HG03342 (cell line): ENCODE measurements around the gene MTMR10.

Experiments
- ATAC-seq: cut with Tn5 transposase; IDR thresholded peaks from one replicate; pipeline ENCODE4 v1.9.1; 2021; ENCODE audit warnings: mild to moderate bottlenecking, moderate library complexity; ENCODE audit not compliant: unreplicated experiment

The MTMR10 gene, protein sequence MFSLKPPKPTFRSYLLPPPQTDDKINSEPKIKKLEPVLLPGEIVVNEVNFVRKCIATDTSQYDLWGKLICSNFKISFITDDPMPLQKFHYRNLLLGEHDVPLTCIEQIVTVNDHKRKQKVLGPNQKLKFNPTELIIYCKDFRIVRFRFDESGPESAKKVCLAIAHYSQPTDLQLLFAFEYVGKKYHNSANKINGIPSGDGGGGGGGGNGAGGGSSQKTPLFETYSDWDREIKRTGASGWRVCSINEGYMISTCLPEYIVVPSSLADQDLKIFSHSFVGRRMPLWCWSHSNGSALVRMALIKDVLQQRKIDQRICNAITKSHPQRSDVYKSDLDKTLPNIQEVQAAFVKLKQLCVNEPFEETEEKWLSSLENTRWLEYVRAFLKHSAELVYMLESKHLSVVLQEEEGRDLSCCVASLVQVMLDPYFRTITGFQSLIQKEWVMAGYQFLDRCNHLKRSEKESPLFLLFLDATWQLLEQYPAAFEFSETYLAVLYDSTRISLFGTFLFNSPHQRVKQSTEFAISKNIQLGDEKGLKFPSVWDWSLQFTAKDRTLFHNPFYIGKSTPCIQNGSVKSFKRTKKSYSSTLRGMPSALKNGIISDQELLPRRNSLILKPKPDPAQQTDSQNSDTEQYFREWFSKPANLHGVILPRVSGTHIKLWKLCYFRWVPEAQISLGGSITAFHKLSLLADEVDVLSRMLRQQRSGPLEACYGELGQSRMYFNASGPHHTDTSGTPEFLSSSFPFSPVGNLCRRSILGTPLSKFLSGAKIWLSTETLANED

DNA sequence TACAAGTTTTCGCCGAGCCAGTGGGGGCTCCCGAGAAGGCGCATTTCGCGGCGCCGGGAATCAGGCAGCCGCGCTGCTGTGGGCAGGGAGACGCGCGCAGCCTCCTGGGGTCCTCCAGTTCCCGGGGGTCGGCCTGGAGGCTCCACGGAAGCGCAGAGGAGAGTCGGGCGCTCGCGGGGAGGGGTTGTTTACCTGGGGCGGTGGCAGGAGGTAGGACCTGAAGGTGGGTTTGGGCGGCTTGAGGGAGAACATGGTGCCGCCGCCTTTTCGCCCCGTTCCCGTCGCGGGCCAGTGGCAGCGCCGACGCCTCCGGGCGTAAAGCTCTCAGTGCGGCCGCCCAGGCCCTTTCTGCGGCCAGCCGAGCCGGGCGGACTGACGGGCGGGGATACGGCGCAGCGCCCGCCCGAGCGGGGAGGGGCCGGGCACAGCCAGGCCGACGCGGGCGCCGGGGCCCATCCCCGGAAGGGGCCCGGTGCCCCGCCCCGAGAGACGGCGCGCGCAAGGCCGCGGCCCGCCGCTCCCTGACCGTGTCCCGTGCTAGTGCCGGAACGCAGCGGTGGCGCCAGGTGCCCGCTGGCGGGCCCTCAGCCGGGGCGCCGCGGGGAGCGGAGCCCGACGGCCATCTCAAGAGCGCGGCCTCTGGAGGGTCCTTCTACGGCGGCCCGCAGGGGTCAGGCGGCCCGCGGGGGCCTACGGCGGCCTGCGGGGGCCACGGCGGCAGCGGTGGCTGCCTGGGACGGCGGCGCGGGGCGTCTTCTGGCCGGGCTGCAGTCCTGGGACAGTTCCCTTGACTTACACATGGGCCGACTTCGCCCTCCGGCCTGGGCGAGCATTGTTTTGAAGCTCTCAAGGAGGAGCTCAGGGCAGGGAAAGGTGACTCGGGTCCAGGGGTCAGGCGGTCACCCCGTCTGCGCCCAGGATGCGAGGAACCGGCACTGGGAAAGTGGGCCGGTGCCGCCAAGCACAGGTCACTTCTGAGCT, at the start of gene MTMR10:
TSS of gene MTMR10 (minus strand) at position 374 of the 981 bp plus-strand sequence. CDS start at position 252, 122 bp downstream.
- ATAC-seq = peak; percentile 82

DNA sequence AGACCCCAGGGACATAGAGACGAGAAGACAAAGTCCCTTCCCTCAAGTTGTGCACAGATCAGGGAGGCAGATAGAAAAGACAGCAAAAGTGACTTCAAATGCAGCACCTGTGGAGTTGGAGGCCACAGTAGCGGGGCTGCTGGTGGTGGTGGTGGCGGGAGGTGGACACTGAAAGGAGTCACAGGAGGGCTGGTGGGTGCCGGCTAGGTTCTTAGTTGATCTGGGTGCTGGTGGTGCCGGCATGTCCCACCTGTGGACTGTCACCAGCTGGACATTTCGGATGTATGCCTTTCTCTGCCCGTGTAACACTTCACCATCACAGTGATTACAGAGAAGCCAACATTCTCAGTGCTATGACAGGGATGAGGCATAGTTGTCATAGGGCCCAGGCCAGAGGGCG, 49.2 kb upstream of the MTMR10 start:
- no peak for ATAC-seq

- no peak for ATAC-seq
Observed at GRCh38 chr15:31039961-31040360, 48.5 kb upstream of the MTMR10 start.

DNA sequence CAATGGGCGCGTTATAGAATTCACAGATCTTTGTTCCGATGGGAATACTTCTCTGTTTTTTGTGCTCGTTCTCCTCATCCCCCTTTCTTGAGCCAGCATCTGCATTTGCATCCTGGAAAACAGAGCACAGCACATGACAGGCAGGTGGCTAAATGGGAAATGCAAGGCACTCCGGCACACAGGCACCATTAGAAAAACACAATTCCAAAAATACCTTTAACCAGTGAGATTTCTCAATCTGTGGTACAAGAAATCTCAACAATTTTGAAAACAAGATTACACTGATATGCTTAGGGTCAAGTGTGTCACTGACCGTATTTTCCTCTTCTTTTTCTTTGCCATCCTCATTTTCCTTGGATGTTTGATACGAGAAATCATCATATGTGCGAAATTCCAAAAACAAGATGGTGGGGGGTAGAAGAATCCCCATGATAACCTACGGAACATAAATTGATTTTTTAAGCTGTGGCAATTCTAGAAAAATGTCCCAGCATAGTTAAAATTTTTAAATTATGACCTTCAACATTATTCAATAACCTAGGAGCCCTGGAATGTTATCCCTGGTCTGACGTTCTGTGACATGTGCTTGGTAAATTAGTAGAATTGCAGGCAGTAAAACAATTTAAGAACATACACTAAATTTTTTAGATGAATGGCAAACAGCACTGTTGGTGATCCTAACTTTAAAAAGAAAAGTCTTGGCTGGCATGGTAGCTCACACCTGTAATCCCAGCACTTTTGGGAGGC, 46.5 kb upstream of the MTMR10 start:
- ATAC-seq = no peak

DNA sequence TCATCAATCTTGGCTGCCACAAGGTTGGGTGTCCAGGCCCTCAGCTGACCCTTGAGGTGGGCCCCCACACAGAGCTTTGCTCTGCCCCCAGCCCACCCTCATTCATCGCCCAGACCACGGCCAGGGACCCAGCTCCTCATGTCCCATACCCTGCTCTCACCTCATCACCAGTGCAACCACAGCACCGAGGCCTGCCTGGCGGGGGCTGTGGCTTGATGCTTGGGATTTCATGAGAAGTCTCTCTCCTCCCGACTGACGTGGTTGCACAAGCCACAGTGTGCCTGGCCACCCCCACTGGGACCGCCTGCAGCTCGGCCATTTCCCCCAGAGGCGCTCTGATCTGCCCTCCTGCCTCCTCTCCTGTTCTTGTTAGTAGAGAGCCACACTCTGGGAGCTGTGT, 45.4 kb upstream of the MTMR10 start:
- no peak for ATAC-seq

- no peak for ATAC-seq
Observed at GRCh38 chr15:31035610-31036009, 44.2 kb upstream of the MTMR10 start.

DNA sequence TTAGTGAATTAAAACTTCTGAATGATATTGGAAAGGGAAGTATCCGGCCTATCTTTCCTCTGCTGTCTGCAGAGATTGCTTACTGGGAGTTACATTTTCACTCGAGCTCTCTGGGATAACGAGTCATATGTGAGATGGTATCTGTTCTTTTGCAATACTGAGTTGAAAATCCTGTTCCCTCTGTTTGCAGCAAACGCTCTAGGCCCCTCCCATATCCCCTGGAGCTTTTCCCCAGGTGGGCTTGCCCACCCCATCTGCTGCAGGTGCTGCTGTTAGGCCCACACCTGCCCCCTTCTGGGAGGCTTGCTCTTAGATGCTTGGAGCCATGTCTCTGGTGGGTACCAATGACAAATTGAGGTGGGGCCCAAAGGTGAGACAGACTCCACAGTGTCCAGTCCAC, 42.7 kb upstream of the MTMR10 start:
- no peak for ATAC-seq

GRCh38 chr15:31032961-31033371, 41.5 kb upstream of the MTMR10 start:
- no peak for ATAC-seq

GRCh38 chr15:31031471-31032067, 40.1 kb upstream of the MTMR10 start:
- ATAC-seq = peak; percentile 92

DNA sequence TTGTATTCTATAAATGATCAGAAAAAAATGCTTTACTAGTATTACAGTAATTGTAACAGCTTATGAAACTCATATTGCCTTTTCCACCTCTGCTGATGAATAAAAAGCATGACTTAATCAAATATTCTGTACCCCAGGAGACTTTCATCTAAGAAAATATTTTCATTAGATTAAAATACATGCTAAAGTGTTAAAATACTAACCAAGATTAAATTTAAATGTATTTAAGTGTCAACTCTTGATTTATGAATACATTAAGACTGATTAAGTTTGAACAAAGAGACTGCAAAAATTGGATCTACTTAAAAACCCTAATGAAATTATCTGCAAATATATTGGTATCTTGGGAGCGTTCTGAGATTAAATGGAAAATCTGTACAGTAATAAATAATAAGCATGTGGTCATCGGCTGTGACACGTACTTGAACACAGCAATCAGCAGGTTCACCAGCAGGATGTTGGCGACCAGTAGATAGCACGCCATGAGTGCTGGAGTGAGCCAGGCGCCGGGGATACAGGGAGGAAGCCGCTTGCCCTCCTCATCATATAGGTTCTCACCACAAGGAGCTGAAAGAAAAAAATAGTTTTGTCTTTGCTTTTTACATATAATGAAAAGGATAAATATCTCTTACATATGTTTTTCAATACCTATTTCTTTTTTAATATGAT, 36.6 kb upstream of the MTMR10 start:
- ATAC-seq = no peak

GRCh38 chr15:31025996-31026395, 34.6 kb upstream of the MTMR10 start:
- ATAC-seq = no peak

GRCh38 chr15:31024979-31025378, 33.6 kb upstream of the MTMR10 start:
- no peak for ATAC-seq

- ATAC-seq = no peak
Observed at GRCh38 chr15:31024330-31024729, 32.9 kb upstream of the MTMR10 start.

DNA sequence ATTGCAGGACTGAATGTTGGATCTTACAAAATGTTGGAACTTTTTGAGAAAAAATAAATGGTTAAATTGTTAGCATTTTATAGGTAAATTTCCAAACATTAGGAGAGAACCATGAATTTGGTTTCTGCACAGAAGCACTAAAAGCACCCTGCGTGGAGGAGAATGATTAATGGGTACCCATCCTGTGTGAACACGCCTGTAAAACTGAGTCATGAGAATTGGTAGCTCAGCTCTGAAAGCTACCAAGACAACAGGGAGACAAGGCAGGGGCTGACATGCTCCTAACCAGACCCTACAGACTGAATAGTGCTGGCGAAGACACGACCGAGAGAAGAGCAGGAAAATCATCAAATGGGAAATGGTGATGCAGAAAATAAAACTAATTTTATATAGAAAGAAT, 32.4 kb upstream of the MTMR10 start:
- no peak for ATAC-seq

GRCh38 chr15:31021067-31021665, 29.7 kb upstream of the MTMR10 start:
- ATAC-seq = no peak

DNA sequence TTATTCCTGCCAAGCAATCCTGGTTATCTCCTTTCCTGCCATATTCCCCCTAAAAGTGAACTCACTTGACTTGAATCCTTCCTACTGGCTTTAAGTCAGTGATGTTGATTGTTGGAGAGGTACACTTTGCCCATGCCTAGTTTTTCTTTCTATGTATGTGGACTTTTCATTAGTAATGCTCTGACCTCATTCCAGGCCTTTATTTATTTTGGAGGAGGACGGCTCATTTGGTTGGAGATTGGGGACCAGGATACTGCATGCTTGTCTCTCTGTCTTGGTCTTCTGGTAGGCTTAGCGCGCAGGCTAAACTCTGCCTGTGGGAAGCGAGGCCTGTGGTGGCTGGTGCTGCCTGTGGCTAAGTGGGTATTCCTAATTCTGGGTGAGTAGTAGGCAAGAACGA, 29.1 kb upstream of the MTMR10 start:
- ATAC-seq = no peak

DNA sequence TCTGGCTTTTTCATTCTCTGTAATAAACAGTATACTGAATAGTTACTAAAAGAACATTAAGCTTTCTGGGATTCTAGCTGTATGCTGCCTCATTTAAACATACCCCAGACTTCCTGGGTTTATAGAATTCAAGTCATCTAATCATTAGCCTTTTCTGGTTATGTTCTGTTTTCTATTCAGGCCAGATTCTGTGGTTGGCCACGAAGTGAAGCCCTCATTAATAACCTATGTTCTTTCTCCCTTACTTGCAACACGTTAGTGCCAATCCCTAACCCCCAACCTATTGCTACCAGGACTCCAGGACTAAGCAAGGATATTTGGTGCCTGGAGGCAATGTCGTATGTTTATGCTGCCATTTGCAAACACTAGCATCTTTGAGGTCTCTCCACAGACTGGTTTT, 28.6 kb upstream of the MTMR10 start:
- no peak for ATAC-seq

GRCh38 chr15:31017311-31017710, 25.9 kb upstream of the MTMR10 start:
- no peak for ATAC-seq

GRCh38 chr15:31016446-31016915, 25.1 kb upstream of the MTMR10 start:
- no peak for ATAC-seq
